Measurements from ENCODE around the gene SLC66A1. TPM values are rescaled to one million over a fixed set of nuclear protein-coding genes. Genes with fewer than 3 reads are reported as not detected.
A peak's percentile ranks its signal among the peaks of the same experiment; 100 is the strongest.

The SLC66A1 gene
- total and polyA plus RNA-seq, 2 of the 13 experiments (the other 11 are each of a cell fraction or from before 2014, with no cell fraction given) = 15.4 to 18.9 TPM

GRCh38 chr1:19338323-19338762 lies 26.2 kb downstream of the SLC66A1 start (continued):
- 0 out of 2 replicates have a peak, but pooled peaks have one; percentile 14 for TF ChIP-seq ZNF83 (CRISPR knock-in tag; IDR thresholded peaks at IDR 0.05; ENCODE audit: borderline replicate concordance)
- peak; percentile 24 for TF ChIP-seq ZEB1 (IDR thresholded peaks at IDR 0.05; ENCODE audit: insufficient replicate concordance, low read depth)
- peak; percentile 69 for TF ChIP-seq GATAD2A (CRISPR knock-in tag; IDR thresholded peaks at IDR 0.05)
- peak; percentile 72; the same call in 1 of the 2 replicates for TF ChIP-seq ZNF740 (CRISPR knock-in tag; IDR thresholded peaks at IDR 0.05)
- no peak for TF ChIP-seq ZNF224 (CRISPR knock-in tag; IDR thresholded peaks at IDR 0.05)
- peak; percentile 48; the same call in 1 of the 2 replicates for TF ChIP-seq KLF6 (CRISPR knock-in tag; IDR thresholded peaks at IDR 0.05)
- TF ChIP-seq MXD4 (CRISPR knock-in tag; IDR thresholded peaks at IDR 0.05) = 0 out of 2 replicates have a peak, but pooled peaks have one; percentile 16
- peak; percentile 92 for TF ChIP-seq ZNF687 (CRISPR knock-in tag; IDR thresholded peaks at IDR 0.05)
- TF ChIP-seq ZNF850 (CRISPR knock-in tag; conservative IDR thresholded peaks at IDR 0.05) = no peak
- TF ChIP-seq ZNF33B (CRISPR knock-in tag; IDR thresholded peaks at IDR 0.05) = peak; percentile 73; the same call in 1 of the 2 replicates
- TF ChIP-seq ZNF572 (CRISPR knock-in tag; IDR thresholded peaks at IDR 0.05) = peak; percentile 75; the same call in 1 of the 2 replicates
- no peak for TF ChIP-seq ATF2 (CRISPR knock-in tag; IDR thresholded peaks at IDR 0.05)
- peak; percentile 39; the same call in 1 of the 2 replicates for TF ChIP-seq GATAD1 (CRISPR knock-in tag; IDR thresholded peaks at IDR 0.05)
- TF ChIP-seq LCORL (IDR thresholded peaks at IDR 0.05) = no peak
- peak; percentile 91 for TF ChIP-seq LCORL (CRISPR knock-in tag; IDR thresholded peaks at IDR 0.05)
- peak in 1 of 2 experiments; percentile 52; a peak in 1 of 4 replicates for TF ChIP-seq ATF4 (CRISPR knock-in tag; IDR thresholded peaks at IDR 0.05)
- TF ChIP-seq ZNF337 (CRISPR knock-in tag; IDR thresholded peaks at IDR 0.05; ENCODE audit: borderline replicate concordance, low read depth) = no peak
- TF ChIP-seq PAXIP1 (CRISPR knock-in tag; conservative IDR thresholded peaks at IDR 0.05) = peak; percentile 62
- TF ChIP-seq ZNF335 (CRISPR knock-in tag; IDR thresholded peaks at IDR 0.05) = peak; percentile 79; the same call in 1 of the 2 replicates
- peak; percentile 22; the same call in 1 of the 2 replicates for TF ChIP-seq YEATS2 (CRISPR knock-in tag; IDR thresholded peaks at IDR 0.05; ENCODE audit: borderline replicate concordance)
- peak; percentile 65 for TF ChIP-seq AGO2 (optimal IDR thresholded peaks at IDR 0.05; ENCODE audit: low read depth, low read length)

All from HepG2 (cell line).